GM23338 (cell line): ENCODE data around the gene SMIM33. TPM values are rescaled to one million over a fixed set of nuclear protein-coding genes. Genes with fewer than 3 reads are reported as not detected.

Experiments
- ATAC-seq: fragments of 200-7000 bp; cut with Tn5 transposase; 3 replicates; pipeline ENCODE4 v1.9.1; 2020
- DNase-seq: peaks from one replicate; pipeline ENCODE4 v3.0.0-alpha.2; 2015; ENCODE audit warnings: low spot score
- H2AFZ ChIP-seq: fragments of 200-600 bp; sonication (generic); 2 replicates; pipeline ENCODE4 v1.8.0; 2016; ENCODE audit warnings: antibody characterized with exemption, mild to moderate bottlenecking, moderate library complexity
- H3F3A ChIP-seq: fragments of 200-600 bp; sonication (generic); replicated peaks from 2 replicates; pipeline ENCODE4 v1.8.0; 2017; ENCODE audit warnings: antibody characterized with exemption, mixed run types, low read depth
- H3K27ac ChIP-seq: fragments of 200-600 bp; sonication (generic); 2 replicates; pipeline ENCODE4 v1.6.1; 2016; ENCODE audit warnings: low read depth
- H3K27me3 ChIP-seq: fragments of 200-600 bp; sonication (generic); 2 replicates; pipeline ENCODE4 v1.8.0; 2016; ENCODE audit warnings: mild to moderate bottlenecking, mixed run types, moderate library complexity; ENCODE audit not compliant: insufficient read depth
- H3K36me3 ChIP-seq: fragments of 200-600 bp; sonication (generic); 2 replicates; pipeline ENCODE4 v1.8.0; 2016; ENCODE audit warnings: mild to moderate bottlenecking; ENCODE audit not compliant: insufficient read depth
- H3K4me1 ChIP-seq: fragments of 200-600 bp; sonication (generic); 2 replicates; pipeline ENCODE4 v1.8.0; 2016; ENCODE audit warnings: mild to moderate bottlenecking, moderate library complexity; ENCODE audit not compliant: insufficient read depth
- H3K4me2 ChIP-seq: fragments of 200-600 bp; sonication (generic); 2 replicates; pipeline ENCODE4 v1.7.1; 2017; ENCODE audit warnings: mixed run types
- H3K4me3 ChIP-seq: fragments of 200-600 bp; sonication (generic); 2 replicates; pipeline ENCODE4 v1.6.1; 2016; ENCODE audit warnings: mixed run types
- H3K79me2 ChIP-seq: fragments of 200-600 bp; sonication (generic); replicated peaks from 2 replicates; pipeline ENCODE4 v1.8.0; 2017; ENCODE audit warnings: mild to moderate bottlenecking; ENCODE audit not compliant: insufficient read depth
- H3K9me2 ChIP-seq: fragments of 200-600 bp; sonication (generic); 2 replicates; pipeline ENCODE4 v1.8.0; 2017; ENCODE audit not compliant: insufficient read depth
- H4K20me1 ChIP-seq: fragments of 200-600 bp; sonication (generic); replicated peaks from 2 replicates; pipeline ENCODE4 v1.8.0; 2017; ENCODE audit warnings: mild to moderate bottlenecking; ENCODE audit not compliant: insufficient read depth
- H3K27ac Mint-ChIP-seq: 2 replicates; pipeline ENCODE4 v1.8.0; 2020; ENCODE audit warnings: inconsistent platforms, mild to moderate bottlenecking, moderate library complexity, mixed read lengths
- H3K27me3 Mint-ChIP-seq: 3 replicates; pipeline ENCODE4 v1.8.0; 2022; ENCODE audit warnings: low read depth, mild to moderate bottlenecking, moderate library complexity, mixed read lengths, inconsistent platforms; ENCODE audit not compliant: insufficient read depth, poor library complexity
- H3K36me3 Mint-ChIP-seq: 3 replicates; pipeline ENCODE4 v1.8.0; 2021; ENCODE audit warnings: low read depth, mild to moderate bottlenecking, inconsistent platforms, moderate library complexity, mixed read lengths
- H3K4me1 Mint-ChIP-seq: 3 replicates; pipeline ENCODE4 v1.8.0; 2020; ENCODE audit warnings: mild to moderate bottlenecking, inconsistent platforms, mixed read lengths
- H3K4me3 Mint-ChIP-seq: 3 replicates; pipeline ENCODE4 v1.8.0; 2021; ENCODE audit warnings: moderate library complexity, mild to moderate bottlenecking, inconsistent platforms, mixed read lengths
- H3K9me3 Mint-ChIP-seq: 3 replicates; pipeline ENCODE4 v1.8.0; 2020; ENCODE audit warnings: moderate library complexity, mild to moderate bottlenecking, inconsistent platforms, mixed read lengths
- EZH2phosphoT487 ChIP-seq: fragments of 200-600 bp; sonication (generic); IDR thresholded peaks from one replicate; pipeline ENCODE4 v1.8.1; 2018; ENCODE audit warnings: antibody characterized with exemption; ENCODE audit not compliant: unreplicated experiment
- NANOG ChIP-seq: IDR thresholded peaks from 2 replicates; pipeline ENCODE4 v1.6.1; 2016; ENCODE audit warnings: antibody characterized with exemption, borderline replicate concordance
- STAT1 ChIP-seq: IDR thresholded peaks from one replicate; pipeline ENCODE4 v1.6.1; 2016; ENCODE audit warnings: antibody characterized with exemption; ENCODE audit not compliant: unreplicated experiment
- ZNF114 ChIP-seq: fragments of 250-450 bp; sonication (Bioruptor Pico); IDR thresholded peaks from 2 replicates; pipeline ENCODE4 v1.5.0; 2020; ENCODE audit warnings: mild to moderate bottlenecking, moderate library complexity
- ZNF331 ChIP-seq: fragments of 250-450 bp; sonication (Bioruptor Pico); IDR thresholded peaks from 2 replicates; pipeline ENCODE4 v1.5.0; 2020; ENCODE audit warnings: low read depth, mild to moderate bottlenecking, moderate library complexity
- ZNF462 ChIP-seq: fragments of 250-450 bp; sonication (Bioruptor Pico); IDR thresholded peaks from 2 replicates; pipeline ENCODE4 v1.5.0; 2020; ENCODE audit warnings: mild to moderate bottlenecking, moderate library complexity
- polyA plus RNA-seq: library from polyadenylated mRNA; unstranded; fragments of >200 nt; fragmentation: Nextera tagmentation; extraction: Ambion mirVana; gene quantifications from 2 replicates; pipeline ENCODE4 v1.2.1, GENCODE V29; 2016
- total RNA-seq: library from RNA; depleted of rRNA; stranded (reverse); fragments of >200 nt; shearing (Covaris generic); gene quantifications from 2 replicates; pipeline ENCODE4 v1.2.3, GENCODE V29; 2014

The SMIM33 gene
- total and polyA plus RNA-seq, 2 experiments from 2014 or later, result not detected

- no peak for TF ChIP-seq ZNF462 (CRISPR knock-in tag)
- TF ChIP-seq ZNF331, result no peak
- no peak for TF ChIP-seq EZH2phosphoT487
- TF ChIP-seq ZNF114 (CRISPR knock-in tag), result no peak
- no peak for TF ChIP-seq NANOG
- TF ChIP-seq STAT1, result no peak
Measured at GRCh38 chr5:139495638-139496435, 25.0 kb downstream of the SMIM33 start (continued).

GRCh38 chr5:139501381-139501780, 30.6 kb downstream of the SMIM33 start:
- Mint-ChIP-seq H3K36me3 (peaks cover 7% of the 10 kb centered on the region; the same call in 1 of the 3 replicates), H3K27me3 (peaks cover 10% of the 10 kb centered on the region), H3K4me3 (no peak overlapping the region), H3K9me3 (peaks cover 9% of the 10 kb centered on the region; the same call in 2 of the 3 replicates), H3K4me1 (peaks cover 26% of the 10 kb centered on the region), H3K27ac (no peak overlapping the region)
- H3K36me3 ChIP-seq, result no peaks in the 10 kb centered on the region
- ATAC-seq, result no peak
- no peak overlapping the region for H2AFZ ChIP-seq
- no peak overlapping the region for H3K4me3 ChIP-seq
- no peaks in the 10 kb centered on the region for H3F3A ChIP-seq
- no peaks in the 10 kb centered on the region for H4K20me1 ChIP-seq
- H3K4me1 ChIP-seq, result peaks cover 23% of the 10 kb centered on the region
- no peak overlapping the region for H3K27ac ChIP-seq
- no peaks in the 10 kb centered on the region for H3K9me2 ChIP-seq
- H3K4me2 ChIP-seq, result no peak overlapping the region
- no peaks in the 10 kb centered on the region for H3K27me3 ChIP-seq
- DNase-seq, result no peak
- no peaks in the 10 kb centered on the region for H3K79me2 ChIP-seq
- no peak for TF ChIP-seq ZNF462 (CRISPR knock-in tag)
- TF ChIP-seq NANOG, result no peak
